Right atrium auricular region (tissue), 2 donors: ENCODE results near the gene SLC26A4. TPM values are rescaled to one million over a fixed set of nuclear protein-coding genes. Genes with fewer than 3 reads are reported as not detected.

Experiments used
- DNase-seq: peaks from one replicate; pipeline ENCODE4 v3.0.0-alpha.2; 2019; ENCODE audit warnings: low spot score
- H3K27ac ChIP-seq, 2 donors: fragments of 200-600 bp; sonication (generic); 1 replicate in 1 of 2; 2 replicates in 1 of 2; pipeline ENCODE4 v1.5.1; 2016 to 2019
- H3K27me3 ChIP-seq, 2 donors: fragments of 200-600 bp; sonication (generic); one replicate each; pipeline versions ENCODE4 v1.5.1 to v1.6.0; 2017 to 2019
- H3K36me3 ChIP-seq: fragments of 200-600 bp; sonication (generic); one replicate; pipeline ENCODE4 v1.5.1; 2016
- H3K4me1 ChIP-seq, 2 donors: fragments of 200-600 bp; sonication (generic); one replicate each; pipeline versions ENCODE4 v1.5.1 to v1.6.0; 2017 to 2019
- H3K4me3 ChIP-seq, 2 donors: fragments of 200-600 bp; sonication (generic); 1 replicate in 1 of 2; 2 replicates in 1 of 2; pipeline ENCODE4 v1.5.1; 2017 to 2019; ENCODE audit warnings: mild to moderate bottlenecking in 1 of 2, moderate library complexity in 1 of 2
- H3K9me3 ChIP-seq, 2 donors: fragments of 200-600 bp; sonication (generic); one replicate each; pipeline ENCODE4 v1.5.1; 2019
- CTCF ChIP-seq, 2 donors: fragments of 200-600 bp; sonication (generic); IDR thresholded peaks; one replicate each; pipeline ENCODE4 v1.5.1; 2019; ENCODE audit warnings: antibody characterized with exemption in 2 of 2
- total RNA-seq, 2 donors: library from RNA; depleted of rRNA; stranded (reverse); fragments of >200 nt; gene quantifications; one replicate each; pipeline ENCODE4 v1.1.0, GENCODE V29; 2016

SLC26A4 gene
- total RNA-seq, 2 donors from 2014 or later: 0.30 to 0.51 TPM

GRCh38 chr7:107643407-107643806 lies 17.2 kb upstream of the SLC26A4 start:
- DNase-seq: no peak
- no peaks in the 10 kb centered on the region for H3K9me3 ChIP-seq
- H3K27ac ChIP-seq: no peak overlapping the region
- no peaks in the 10 kb centered on the region for H3K27me3 ChIP-seq
- H3K36me3 ChIP-seq: no peaks in the 10 kb centered on the region
- TF ChIP-seq CTCF (IDR thresholded peaks at IDR 0.05): no peak
- no peak overlapping the region for H3K4me3 ChIP-seq
- peaks cover 0 to 5% of the 10 kb centered on the region in 2 donors for H3K4me1 ChIP-seq

- no peak overlapping the region for H3K27ac ChIP-seq
Observed at GRCh38 chr7:107643938-107644308, 16.7 kb upstream of the SLC26A4 start.

GRCh38 chr7:107644309-107644974 lies 16.2 kb upstream of the SLC26A4 start:
- H3K27ac ChIP-seq: no peak overlapping the region
- DNase-seq: no peak
- H3K4me3 ChIP-seq: no peak overlapping the region
- no peaks in the 10 kb centered on the region for H3K9me3 ChIP-seq
- H3K36me3 ChIP-seq: no peaks in the 10 kb centered on the region
- H3K27me3 ChIP-seq: no peaks in the 10 kb centered on the region
- no peak for TF ChIP-seq CTCF (IDR thresholded peaks at IDR 0.05)
- H3K4me1 ChIP-seq: peaks cover 0 to 5% of the 10 kb centered on the region in 2 donors

More at GRCh38 chr7:107643938-107644308, 16.7 kb upstream of the SLC26A4 start:
- DNase-seq: no peak
- Histone ChIP-seq H3K27me3 (no peaks in the 10 kb centered on the region), H3K36me3 (no peaks in the 10 kb centered on the region), H3K4me3 (no peak overlapping the region), H3K9me3 (no peaks in the 10 kb centered on the region), H3K4me1 (peaks cover 0 to 5% of the 10 kb centered on the region in 2 donors)
- TF ChIP-seq CTCF (IDR thresholded peaks at IDR 0.05): no peak

GRCh38 chr7:107652642-107653041 lies 8.0 kb upstream of the SLC26A4 start:
- H3K4me3 ChIP-seq: no peak overlapping the region
- no peak for TF ChIP-seq CTCF (IDR thresholded peaks at IDR 0.05)
- H3K36me3 ChIP-seq: no peaks in the 10 kb centered on the region
- H3K9me3 ChIP-seq: no peaks in the 10 kb centered on the region
- H3K4me1 ChIP-seq: no peaks in the 10 kb centered on the region
- H3K27me3 ChIP-seq: no peaks in the 10 kb centered on the region
- no peak for DNase-seq
- H3K27ac ChIP-seq: no peak overlapping the region

GRCh38 chr7:107658467-107658866 lies 2.2 kb upstream of the SLC26A4 start:
- no peaks in the 10 kb centered on the region for H3K9me3 ChIP-seq
- H3K4me1 ChIP-seq: peaks cover 0 to 19% of the 10 kb centered on the region in 2 donors
- peaks cover 3 to 8% of the 10 kb centered on the region in 2 donors for H3K27me3 ChIP-seq
- no peak overlapping the region for H3K27ac ChIP-seq
- no peak overlapping the region for H3K4me3 ChIP-seq
- DNase-seq: no peak
- no peak for TF ChIP-seq CTCF (IDR thresholded peaks at IDR 0.05)
- H3K36me3 ChIP-seq: no peaks in the 10 kb centered on the region

- Histone ChIP-seq H3K9me3 (no peaks in the 10 kb centered on the region), H3K27ac (no peak overlapping the region), H3K27me3 (peaks cover 3 to 8% of the 10 kb centered on the region in 2 donors), H3K4me3 (no peak overlapping the region), H3K4me1 (peaks cover 0 to 19% of the 10 kb centered on the region in 2 donors), H3K36me3 (no peaks in the 10 kb centered on the region)
- TF ChIP-seq CTCF (IDR thresholded peaks at IDR 0.05): no peak
- no peak for DNase-seq
Observed at GRCh38 chr7:107659666-107660065, 962 bp upstream of the SLC26A4 start.
